ENCODE results near the gene LZTR1. TPM values are rescaled to one million over a fixed set of nuclear protein-coding genes. Genes with fewer than 3 reads are reported as not detected.

Gene LZTR1
- total and polyA plus RNA-seq, 10 of the 15 experiments (the other 5 are each of a cell fraction or from before 2014, with no cell fraction given): 0.82 to 50.3 (median 19.3) TPM

- TF ChIP-seq MLLT1 (IDR thresholded peaks at IDR 0.05) (no peak), TBL1XR1 (IDR thresholded peaks at IDR 0.05; ENCODE audit: low read depth, low read length) (no peak), USF2 (IDR thresholded peaks at IDR 0.05; ENCODE audit: borderline replicate concordance, low read depth, low read length) (no peak), NFIC (IDR thresholded peaks at IDR 0.05; ENCODE audit: low read depth, low read length) (no peak), SMAD5 (IDR thresholded peaks at IDR 0.05; ENCODE audit: low read depth) (no peak), SUPT20H (IDR thresholded peaks at IDR 0.05; ENCODE audit: borderline replicate concordance, control insufficient read depth, low read depth, low read length) (no peak), NBN (IDR thresholded peaks at IDR 0.05) (no peak), POU2F2 (IDR thresholded peaks at IDR 0.05; ENCODE audit: borderline replicate concordance, low read depth, low read length) (no peak), CHD1 (IDR thresholded peaks at IDR 0.05; ENCODE audit: low read depth, low read length) (no peak), RFX5 (IDR thresholded peaks at IDR 0.05; ENCODE audit: low read depth, low read length) (no peak)
These were observed 12.8 kb downstream of the LZTR1 start (continued) for GRCh38 chr22:20994902-20995241.

GRCh38 chr22:20995329-20996030, 13.4 kb downstream of the LZTR1 start:
- 90% methylated on average over 22 of the region's 23 CpGs for WGBS (ENCODE audit: insufficient coverage, insufficient replicate concordance, low lambda C conversion rate, missing lambda C conversion rate)
- no TSS peak for BruUV-seq (replicated peaks)
- H3K9ac ChIP-seq (ENCODE audit: control insufficient read depth, insufficient read depth, low read length): no peak overlapping the region
- no peak for TF ChIP-seq BRCA1 (IDR thresholded peaks at IDR 0.05; ENCODE audit: low read depth, low read length)
- no peak for TF ChIP-seq POLR2A (IDR thresholded peaks at IDR 0.05; ENCODE audit: low read depth, low read length)
- TF ChIP-seq TBL1XR1 (IDR thresholded peaks at IDR 0.05; ENCODE audit: low read depth, low read length): no peak
- TF ChIP-seq JUNB (IDR thresholded peaks at IDR 0.05): no peak
- no peak for TF ChIP-seq POLR2AphosphoS2 (IDR thresholded peaks at IDR 0.05; ENCODE audit: low read depth, low read length)
- no peak for TF ChIP-seq SUZ12 (IDR thresholded peaks at IDR 0.05; ENCODE audit: unreplicated experiment)
- no peak for TF ChIP-seq ATF3 (IDR thresholded peaks at IDR 0.05; ENCODE audit: borderline replicate concordance, extremely low read depth, low read depth, low read length)
- TF ChIP-seq IKZF2 (IDR thresholded peaks at IDR 0.05): no peak
- TF ChIP-seq IRF4 (IDR thresholded peaks at IDR 0.05; ENCODE audit: low read depth, low read length): no peak
- TF ChIP-seq, protein P1, sequence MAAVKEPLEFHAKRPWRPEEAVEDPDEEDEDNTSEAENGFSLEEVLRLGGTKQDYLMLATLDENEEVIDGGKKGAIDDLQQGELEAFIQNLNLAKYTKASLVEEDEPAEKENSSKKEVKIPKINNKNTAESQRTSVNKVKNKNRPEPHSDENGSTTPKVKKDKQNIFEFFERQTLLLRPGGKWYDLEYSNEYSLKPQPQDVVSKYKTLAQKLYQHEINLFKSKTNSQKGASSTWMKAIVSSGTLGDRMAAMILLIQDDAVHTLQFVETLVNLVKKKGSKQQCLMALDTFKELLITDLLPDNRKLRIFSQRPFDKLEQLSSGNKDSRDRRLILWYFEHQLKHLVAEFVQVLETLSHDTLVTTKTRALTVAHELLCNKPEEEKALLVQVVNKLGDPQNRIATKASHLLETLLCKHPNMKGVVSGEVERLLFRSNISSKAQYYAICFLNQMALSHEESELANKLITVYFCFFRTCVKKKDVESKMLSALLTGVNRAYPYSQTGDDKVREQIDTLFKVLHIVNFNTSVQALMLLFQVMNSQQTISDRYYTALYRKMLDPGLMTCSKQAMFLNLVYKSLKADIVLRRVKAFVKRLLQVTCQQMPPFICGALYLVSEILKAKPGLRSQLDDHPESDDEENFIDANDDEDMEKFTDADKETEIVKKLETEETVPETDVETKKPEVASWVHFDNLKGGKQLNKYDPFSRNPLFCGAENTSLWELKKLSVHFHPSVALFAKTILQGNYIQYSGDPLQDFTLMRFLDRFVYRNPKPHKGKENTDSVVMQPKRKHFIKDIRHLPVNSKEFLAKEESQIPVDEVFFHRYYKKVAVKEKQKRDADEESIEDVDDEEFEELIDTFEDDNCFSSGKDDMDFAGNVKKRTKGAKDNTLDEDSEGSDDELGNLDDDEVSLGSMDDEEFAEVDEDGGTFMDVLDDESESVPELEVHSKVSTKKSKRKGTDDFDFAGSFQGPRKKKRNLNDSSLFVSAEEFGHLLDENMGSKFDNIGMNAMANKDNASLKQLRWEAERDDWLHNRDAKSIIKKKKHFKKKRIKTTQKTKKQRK (IDR thresholded peaks at IDR 0.05; ENCODE audit: low read depth, low read length): no peak

More at GRCh38 chr22:20995329-20996030, 13.4 kb downstream of the LZTR1 start:
- ATAC-seq (no peak), DNase-seq (ENCODE audit: low read depth, low spot score) (no peak), FAIRE-seq (no peak)
- Histone ChIP-seq H3K9me3 (replicated peaks; ENCODE audit: control insufficient read depth, insufficient read depth, low read length) (no peaks in the 10 kb centered on the region), H3K79me2 (ENCODE audit: control insufficient read depth, insufficient read depth, low read length) (peaks cover 5% of the 10 kb centered on the region), H2AFZ (ENCODE audit: control insufficient read depth, low read depth, low read length) (no peak overlapping the region), H3K4me3 (no peak overlapping the region), H4K20me1 (ENCODE audit: control insufficient read depth, insufficient read depth) (no peaks in the 10 kb centered on the region), H3K36me3 (ENCODE audit: control insufficient read depth in 2 of 2, insufficient read depth in 2 of 2, low read length in 1 of 2) (peaks cover 2 to 5% of the 10 kb centered on the region in 2 experiments; a peak in 2 of 4 replicates), H3K27ac (ENCODE audit: control insufficient read depth, insufficient read depth) (no peak overlapping the region), H3K4me1 (ENCODE audit: control insufficient read depth, insufficient read depth, low read length) (peaks cover 2% of the 10 kb centered on the region), H3K27me3 (replicated peaks in 1 of 2; ENCODE audit: control insufficient read depth in 2 of 2, insufficient read depth in 2 of 2, low read length in 1 of 2) (no peaks in the 10 kb centered on the region), H3K4me2 (ENCODE audit: control insufficient read depth, insufficient read depth) (no peak overlapping the region)
- in situ Hi-C loops (cut with MboI): no loop called here
- intact Hi-C loops (cut with micrococcal nuclease; ENCODE audit: unreplicated experiment): no loop called here
- ChIA-PET POLR2A (no interaction called here), SMC1A (ENCODE audit: uncharacterized antibody, unreplicated experiment) (no interaction called here), CTCF (no interaction called here), RAD21 (ENCODE audit: unreplicated experiment) (no interaction called here)
